HL-60 (cell line): ENCODE data around the gene CHCHD1.

Experiments used
- POLR2AphosphoS5 ChIP-seq: IDR thresholded peaks from 2 replicates; pipeline ENCODE4 v1.6.1; 2012; ENCODE audit warnings: low read depth
- TF ChIP-seq, protein P1 (sequence below): IDR thresholded peaks from one replicate; pipeline ENCODE4 v1.5.1; 2011; ENCODE audit warnings: low read length, control low read depth, inconsistent platforms; ENCODE audit not compliant: insufficient read depth

GRCh38 chr10:73761781-73762180 lies 20.1 kb upstream of the CHCHD1 start:
- TF ChIP-seq, protein P1, sequence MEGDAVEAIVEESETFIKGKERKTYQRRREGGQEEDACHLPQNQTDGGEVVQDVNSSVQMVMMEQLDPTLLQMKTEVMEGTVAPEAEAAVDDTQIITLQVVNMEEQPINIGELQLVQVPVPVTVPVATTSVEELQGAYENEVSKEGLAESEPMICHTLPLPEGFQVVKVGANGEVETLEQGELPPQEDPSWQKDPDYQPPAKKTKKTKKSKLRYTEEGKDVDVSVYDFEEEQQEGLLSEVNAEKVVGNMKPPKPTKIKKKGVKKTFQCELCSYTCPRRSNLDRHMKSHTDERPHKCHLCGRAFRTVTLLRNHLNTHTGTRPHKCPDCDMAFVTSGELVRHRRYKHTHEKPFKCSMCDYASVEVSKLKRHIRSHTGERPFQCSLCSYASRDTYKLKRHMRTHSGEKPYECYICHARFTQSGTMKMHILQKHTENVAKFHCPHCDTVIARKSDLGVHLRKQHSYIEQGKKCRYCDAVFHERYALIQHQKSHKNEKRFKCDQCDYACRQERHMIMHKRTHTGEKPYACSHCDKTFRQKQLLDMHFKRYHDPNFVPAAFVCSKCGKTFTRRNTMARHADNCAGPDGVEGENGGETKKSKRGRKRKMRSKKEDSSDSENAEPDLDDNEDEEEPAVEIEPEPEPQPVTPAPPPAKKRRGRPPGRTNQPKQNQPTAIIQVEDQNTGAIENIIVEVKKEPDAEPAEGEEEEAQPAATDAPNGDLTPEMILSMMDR, result no peak
- TF ChIP-seq POLR2AphosphoS5, result no peak
